MM.1S (cell line): ENCODE results near the gene OLFM3.

Source experiments
- EZH2 ChIP-seq: fragments of 300-600 bp; sonication (generic); optimal IDR thresholded peaks from 2 replicates; pipeline ENCODE3; 2017; ENCODE audit warnings: low read depth, mild to moderate bottlenecking, antibody characterized with exemption, low read length, mixed read lengths
- EZH2phosphoT487 ChIP-seq: fragments of 300-600 bp; sonication (generic); IDR thresholded peaks from 2 replicates; pipeline ENCODE4 v1.6.1; 2018; ENCODE audit warnings: antibody characterized with exemption, low read length
- TF ChIP-seq, protein P1 (sequence below): fragments of 300-600 bp; sonication (generic); IDR thresholded peaks from 2 replicates; pipeline ENCODE4 v1.5.1; 2016; ENCODE audit warnings: antibody characterized with exemption, low read length, mixed read lengths

DNA sequence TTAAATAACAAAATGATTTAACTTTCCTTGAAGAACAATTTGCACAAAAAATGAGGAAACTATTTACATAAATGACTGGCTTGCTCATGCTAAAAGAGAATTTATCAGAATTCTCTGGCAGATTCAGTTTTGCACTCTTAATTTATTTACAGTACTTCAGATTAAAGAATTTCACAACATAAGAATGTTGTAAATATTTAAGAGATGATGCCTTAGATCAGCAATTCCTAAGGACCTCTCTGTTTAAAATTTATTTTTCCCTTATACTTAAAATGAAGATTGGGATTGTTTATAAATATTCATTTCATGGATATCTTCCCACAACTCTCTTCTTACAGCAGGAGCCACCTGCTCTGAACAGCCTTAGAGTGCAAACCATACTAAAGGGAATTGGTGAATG lies 120.8 kb downstream of the OLFM3 start:
- TF ChIP-seq, protein P1, sequence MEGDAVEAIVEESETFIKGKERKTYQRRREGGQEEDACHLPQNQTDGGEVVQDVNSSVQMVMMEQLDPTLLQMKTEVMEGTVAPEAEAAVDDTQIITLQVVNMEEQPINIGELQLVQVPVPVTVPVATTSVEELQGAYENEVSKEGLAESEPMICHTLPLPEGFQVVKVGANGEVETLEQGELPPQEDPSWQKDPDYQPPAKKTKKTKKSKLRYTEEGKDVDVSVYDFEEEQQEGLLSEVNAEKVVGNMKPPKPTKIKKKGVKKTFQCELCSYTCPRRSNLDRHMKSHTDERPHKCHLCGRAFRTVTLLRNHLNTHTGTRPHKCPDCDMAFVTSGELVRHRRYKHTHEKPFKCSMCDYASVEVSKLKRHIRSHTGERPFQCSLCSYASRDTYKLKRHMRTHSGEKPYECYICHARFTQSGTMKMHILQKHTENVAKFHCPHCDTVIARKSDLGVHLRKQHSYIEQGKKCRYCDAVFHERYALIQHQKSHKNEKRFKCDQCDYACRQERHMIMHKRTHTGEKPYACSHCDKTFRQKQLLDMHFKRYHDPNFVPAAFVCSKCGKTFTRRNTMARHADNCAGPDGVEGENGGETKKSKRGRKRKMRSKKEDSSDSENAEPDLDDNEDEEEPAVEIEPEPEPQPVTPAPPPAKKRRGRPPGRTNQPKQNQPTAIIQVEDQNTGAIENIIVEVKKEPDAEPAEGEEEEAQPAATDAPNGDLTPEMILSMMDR, result no peak
- TF ChIP-seq EZH2phosphoT487, result no peak
- no peak for TF ChIP-seq EZH2
